Ishikawa (cell line): Measurements from ENCODE around the gene TEP1.

ENCODE experiments used
- CEBPB ChIP-seq: IDR thresholded peaks from 2 replicates; pipeline ENCODE4 v1.6.1; 2012
- EGR1 ChIP-seq: IDR thresholded peaks from 2 replicates; pipeline ENCODE4 v1.6.1; 2012
- EP300 ChIP-seq: IDR thresholded peaks from 2 replicates; pipeline ENCODE4 v1.6.1; 2012; ENCODE audit warnings: borderline replicate concordance
- RAD21 ChIP-seq: IDR thresholded peaks from 2 replicates; pipeline ENCODE4 v1.6.1; 2012; ENCODE audit warnings: low read depth
- TAF1 ChIP-seq: IDR thresholded peaks from 2 replicates; pipeline ENCODE4 v1.6.1; 2012; ENCODE audit warnings: low read depth, mild to moderate bottlenecking
- TEAD4 ChIP-seq: IDR thresholded peaks from 2 replicates; pipeline ENCODE4 v1.6.1; 2012
- USF1 ChIP-seq: IDR thresholded peaks from 2 replicates; pipeline ENCODE4 v1.6.1; 2012
- ZBTB7A ChIP-seq: IDR thresholded peaks from 2 replicates; pipeline ENCODE4 v1.6.1; 2012; ENCODE audit warnings: low read depth
- TF ChIP-seq, protein P1 (sequence below): IDR thresholded peaks from 2 replicates; pipeline ENCODE4 v1.6.1; 2012; ENCODE audit warnings: low read depth, mild to moderate bottlenecking

- TF ChIP-seq TAF1 (peak; percentile 70; the same call in 1 of the 2 replicates), RAD21 (no peak), ZBTB7A (peak; percentile 24; the same call in 1 of the 2 replicates), TEAD4 (no peak), EGR1 (peak; percentile 85), USF1 (peak; percentile 100), EP300 (no peak), CEBPB (no peak; the same call in 1 of the 2 replicates)
- TF ChIP-seq, protein P1, sequence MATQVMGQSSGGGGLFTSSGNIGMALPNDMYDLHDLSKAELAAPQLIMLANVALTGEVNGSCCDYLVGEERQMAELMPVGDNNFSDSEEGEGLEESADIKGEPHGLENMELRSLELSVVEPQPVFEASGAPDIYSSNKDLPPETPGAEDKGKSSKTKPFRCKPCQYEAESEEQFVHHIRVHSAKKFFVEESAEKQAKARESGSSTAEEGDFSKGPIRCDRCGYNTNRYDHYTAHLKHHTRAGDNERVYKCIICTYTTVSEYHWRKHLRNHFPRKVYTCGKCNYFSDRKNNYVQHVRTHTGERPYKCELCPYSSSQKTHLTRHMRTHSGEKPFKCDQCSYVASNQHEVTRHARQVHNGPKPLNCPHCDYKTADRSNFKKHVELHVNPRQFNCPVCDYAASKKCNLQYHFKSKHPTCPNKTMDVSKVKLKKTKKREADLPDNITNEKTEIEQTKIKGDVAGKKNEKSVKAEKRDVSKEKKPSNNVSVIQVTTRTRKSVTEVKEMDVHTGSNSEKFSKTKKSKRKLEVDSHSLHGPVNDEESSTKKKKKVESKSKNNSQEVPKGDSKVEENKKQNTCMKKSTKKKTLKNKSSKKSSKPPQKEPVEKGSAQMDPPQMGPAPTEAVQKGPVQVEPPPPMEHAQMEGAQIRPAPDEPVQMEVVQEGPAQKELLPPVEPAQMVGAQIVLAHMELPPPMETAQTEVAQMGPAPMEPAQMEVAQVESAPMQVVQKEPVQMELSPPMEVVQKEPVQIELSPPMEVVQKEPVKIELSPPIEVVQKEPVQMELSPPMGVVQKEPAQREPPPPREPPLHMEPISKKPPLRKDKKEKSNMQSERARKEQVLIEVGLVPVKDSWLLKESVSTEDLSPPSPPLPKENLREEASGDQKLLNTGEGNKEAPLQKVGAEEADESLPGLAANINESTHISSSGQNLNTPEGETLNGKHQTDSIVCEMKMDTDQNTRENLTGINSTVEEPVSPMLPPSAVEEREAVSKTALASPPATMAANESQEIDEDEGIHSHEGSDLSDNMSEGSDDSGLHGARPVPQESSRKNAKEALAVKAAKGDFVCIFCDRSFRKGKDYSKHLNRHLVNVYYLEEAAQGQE: no peak
These were observed 41.4 kb upstream of the TEP1 start, which contains the start of the genes APEX1 and OSGEP for GRCh38 chr14:20454516-20455354.
